HFFc6 (cell line): ENCODE results near the gene FAM174C. TPM values are rescaled to one million over a fixed set of nuclear protein-coding genes. Genes with fewer than 3 reads are reported as not detected.

Source experiments
- DNase-seq: peaks from one replicate; pipeline ENCODE4 v3.0.0-alpha.2; 2018
- H3K27ac Mint-ChIP-seq: 2 replicates; pipeline ENCODE4 v1.8.0; 2020; ENCODE audit warnings: mild to moderate bottlenecking, mixed read lengths
- H3K27me3 Mint-ChIP-seq: 2 replicates; pipeline ENCODE4 v1.8.0; 2021; ENCODE audit warnings: mild to moderate bottlenecking, moderate library complexity, mixed read lengths; ENCODE audit not compliant: insufficient read depth
- H3K36me3 Mint-ChIP-seq: 2 replicates; pipeline ENCODE4 v1.8.0; 2021; ENCODE audit warnings: low read depth, mixed read lengths
- H3K4me1 Mint-ChIP-seq: 2 replicates; pipeline ENCODE4 v1.8.0; 2020; ENCODE audit warnings: low read depth, mixed read lengths
- H3K4me3 Mint-ChIP-seq: 2 replicates; pipeline ENCODE4 v1.8.0; 2020; ENCODE audit warnings: mild to moderate bottlenecking, moderate library complexity, mixed read lengths
- H3K9me3 Mint-ChIP-seq: 2 replicates; pipeline ENCODE4 v1.8.0; 2020; ENCODE audit warnings: mild to moderate bottlenecking, mixed read lengths
- total RNA-seq, 6 experiments: library from RNA; stranded (reverse); fragmentation: NEBNext Ultra II Directional; extraction: Animal tissue kit (Norgen Biotek cat#: 25700); gene quantifications; 2 replicates in 1 of 6; 3 replicates in 5 of 6; pipeline ENCODE4 v1.2.3, GENCODE V29; 2021
- TF ChIP-seq, protein P1 (sequence below): fragments of 200-600 bp; sonication (generic); IDR thresholded peaks from 2 replicates; pipeline ENCODE4 v1.5.0; 2021; ENCODE audit warnings: antibody characterized with exemption, mild to moderate bottlenecking

FAM174C gene
- total RNA-seq, 6 experiments from 2014 or later: 54.2 to 77.6 (median 63.8) TPM

DNA sequence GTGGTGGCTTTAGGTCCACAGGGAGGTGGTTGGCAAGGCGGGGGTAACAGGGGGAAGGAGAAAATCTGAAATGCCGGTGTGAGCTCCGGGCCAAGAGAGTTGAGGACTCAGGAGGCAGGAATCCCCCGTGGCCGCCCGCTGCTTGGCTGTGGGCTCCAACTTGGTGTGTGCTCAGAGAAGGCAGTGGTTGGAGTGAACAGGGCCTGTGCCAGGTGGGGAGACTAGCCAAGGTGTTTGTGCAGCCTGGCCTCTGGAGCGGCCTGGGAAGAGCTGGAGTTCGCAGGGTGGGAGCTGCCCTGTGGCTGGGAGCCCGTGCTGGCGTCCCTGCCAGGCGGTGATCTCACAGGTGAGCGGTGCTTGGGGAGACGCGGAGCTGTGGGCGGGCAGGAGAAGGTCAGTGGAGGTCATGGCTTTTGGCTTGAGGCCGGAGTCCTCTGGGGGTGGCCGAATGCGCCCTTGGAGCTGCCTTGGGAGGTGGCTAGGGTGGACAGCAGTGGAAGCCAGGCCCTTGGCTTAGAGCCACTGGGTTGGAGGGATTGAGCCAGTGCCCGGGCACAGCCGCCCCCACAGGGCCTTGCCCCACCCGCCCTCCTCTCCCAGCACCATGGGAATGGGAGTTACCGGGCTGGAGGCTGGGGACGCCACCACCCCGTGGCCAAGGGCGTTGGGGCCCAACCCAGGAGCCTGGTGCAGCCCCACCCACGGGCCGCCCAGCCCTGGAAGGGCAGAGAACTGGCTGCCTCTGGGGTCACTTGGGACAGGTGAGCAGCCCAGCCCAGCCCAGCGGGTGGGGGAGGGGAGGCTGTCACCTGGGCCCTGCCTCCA is 13.3 kb upstream of the FAM174C start:
- H3K36me3 Mint-ChIP-seq: peaks cover 5% of the 10 kb centered on the region; the same call in 1 of the 2 replicates
- peaks cover 69% of the 10 kb centered on the region for H3K4me1 Mint-ChIP-seq
- peak; percentile 36 for DNase-seq
- H3K4me3 Mint-ChIP-seq: peak overlapping the region; percentile 86
- no peaks in the 10 kb centered on the region for H3K9me3 Mint-ChIP-seq
- TF ChIP-seq, protein P1, sequence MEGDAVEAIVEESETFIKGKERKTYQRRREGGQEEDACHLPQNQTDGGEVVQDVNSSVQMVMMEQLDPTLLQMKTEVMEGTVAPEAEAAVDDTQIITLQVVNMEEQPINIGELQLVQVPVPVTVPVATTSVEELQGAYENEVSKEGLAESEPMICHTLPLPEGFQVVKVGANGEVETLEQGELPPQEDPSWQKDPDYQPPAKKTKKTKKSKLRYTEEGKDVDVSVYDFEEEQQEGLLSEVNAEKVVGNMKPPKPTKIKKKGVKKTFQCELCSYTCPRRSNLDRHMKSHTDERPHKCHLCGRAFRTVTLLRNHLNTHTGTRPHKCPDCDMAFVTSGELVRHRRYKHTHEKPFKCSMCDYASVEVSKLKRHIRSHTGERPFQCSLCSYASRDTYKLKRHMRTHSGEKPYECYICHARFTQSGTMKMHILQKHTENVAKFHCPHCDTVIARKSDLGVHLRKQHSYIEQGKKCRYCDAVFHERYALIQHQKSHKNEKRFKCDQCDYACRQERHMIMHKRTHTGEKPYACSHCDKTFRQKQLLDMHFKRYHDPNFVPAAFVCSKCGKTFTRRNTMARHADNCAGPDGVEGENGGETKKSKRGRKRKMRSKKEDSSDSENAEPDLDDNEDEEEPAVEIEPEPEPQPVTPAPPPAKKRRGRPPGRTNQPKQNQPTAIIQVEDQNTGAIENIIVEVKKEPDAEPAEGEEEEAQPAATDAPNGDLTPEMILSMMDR: peak; percentile 38; the same call in 1 of the 2 replicates
- peaks cover 21% of the 10 kb centered on the region for H3K27me3 Mint-ChIP-seq
- peak overlapping the region; percentile 96 for H3K27ac Mint-ChIP-seq

DNA sequence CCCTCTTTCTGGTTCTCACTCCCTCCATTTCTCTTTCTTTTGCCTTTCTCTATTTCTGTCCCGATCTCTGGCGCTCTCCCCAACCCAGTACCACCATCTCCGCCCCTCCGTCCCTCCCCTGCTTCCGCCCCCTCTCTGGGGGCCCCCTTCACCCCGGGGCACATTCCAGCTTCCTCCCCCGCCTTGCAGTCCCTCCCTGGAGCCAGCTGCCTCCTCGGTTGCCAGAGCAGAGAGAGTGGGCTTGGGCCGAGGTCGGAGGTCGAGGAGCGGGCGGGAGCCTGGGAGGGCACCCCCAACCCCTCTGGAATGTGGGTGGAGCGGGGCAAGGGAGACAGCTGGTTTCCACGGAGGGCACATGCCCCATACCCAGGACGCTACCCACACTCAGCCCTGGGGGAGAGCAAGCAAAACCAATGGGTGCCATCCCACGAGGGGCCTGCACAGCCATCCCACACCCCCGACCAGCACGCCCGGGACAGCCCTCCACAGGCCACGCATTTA is 12.7 kb upstream of the FAM174C start:
- Mint-ChIP-seq H3K4me3 (peak overlapping the region; percentile 37), H3K36me3 (peaks cover 1% of the 10 kb centered on the region; the same call in 1 of the 2 replicates), H3K4me1 (peaks cover 71% of the 10 kb centered on the region), H3K27me3 (peaks cover 24% of the 10 kb centered on the region), H3K27ac (peak overlapping the region; percentile 75), H3K9me3 (no peaks in the 10 kb centered on the region)
- TF ChIP-seq, protein P1: no peak
- no peak for DNase-seq

DNA sequence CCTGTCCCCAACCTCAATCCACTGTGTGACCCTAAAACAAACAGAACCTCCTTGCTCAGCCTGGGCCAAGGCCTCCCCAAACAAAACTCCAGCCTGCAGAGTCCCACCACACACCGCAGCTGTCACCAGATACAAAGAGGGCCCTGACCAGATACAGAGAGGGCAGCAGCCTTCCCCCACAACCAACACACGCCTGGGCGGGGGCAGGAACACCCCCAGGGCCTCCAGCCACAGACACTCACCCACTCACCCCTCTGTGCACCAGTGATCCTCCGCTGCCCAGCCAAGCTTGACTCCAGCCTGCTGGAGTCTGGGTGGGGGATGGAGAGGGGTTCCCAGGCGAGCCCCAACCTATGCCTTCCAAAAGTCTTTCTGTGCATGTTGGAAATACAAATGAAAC is 12.1 kb upstream of the FAM174C start:
- peak overlapping the region; percentile 52 for H3K4me3 Mint-ChIP-seq
- TF ChIP-seq, protein P1: no peak
- H3K9me3 Mint-ChIP-seq: no peaks in the 10 kb centered on the region
- no peak for DNase-seq
- H3K27ac Mint-ChIP-seq: peak overlapping the region; percentile 75
- H3K36me3 Mint-ChIP-seq: no peaks in the 10 kb centered on the region
- H3K4me1 Mint-ChIP-seq: peaks cover 71% of the 10 kb centered on the region
- peaks cover 24% of the 10 kb centered on the region for H3K27me3 Mint-ChIP-seq

DNA sequence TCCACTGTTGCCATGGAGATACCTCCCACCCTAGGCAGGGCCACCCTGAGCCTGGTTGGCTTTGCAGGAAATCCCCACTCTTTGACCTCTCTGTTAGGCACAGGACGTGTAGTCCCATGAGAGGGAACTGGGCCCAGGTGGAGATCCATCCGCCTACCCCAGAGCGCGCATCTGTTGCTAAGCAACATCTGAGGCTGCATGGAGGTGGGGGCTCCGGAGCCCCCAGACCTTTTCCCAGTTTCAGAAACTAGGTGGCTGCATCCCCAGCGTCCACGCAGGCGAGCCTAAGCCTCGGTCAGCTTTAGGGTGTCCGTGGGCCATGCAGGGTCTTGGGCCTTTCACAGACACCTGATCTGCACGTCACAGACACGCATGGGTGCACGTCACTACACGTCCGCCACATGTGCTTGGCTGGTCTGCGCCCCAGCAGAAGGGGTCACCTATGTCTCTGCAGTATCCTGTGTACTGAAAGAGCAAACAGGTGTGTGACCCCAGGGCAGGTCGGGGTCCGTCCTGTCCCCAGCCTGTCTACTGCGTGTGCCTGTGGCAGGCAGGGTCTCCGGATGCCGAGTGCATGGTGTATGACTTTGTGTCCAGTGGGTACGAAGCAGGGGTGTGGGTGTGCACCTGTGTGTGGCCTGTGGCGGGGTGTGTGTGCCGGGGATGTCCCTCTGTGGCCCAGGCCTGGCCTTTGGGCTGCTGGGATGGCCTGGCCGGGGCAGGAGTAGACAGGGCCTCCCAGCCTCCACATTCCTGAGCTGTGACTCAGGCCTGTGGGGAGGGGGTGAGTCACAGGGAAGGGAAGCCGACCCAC is 10.3 kb upstream of the FAM174C start:
- Mint-ChIP-seq H3K4me3 (peak overlapping the region; percentile 77), H3K4me1 (peaks cover 63% of the 10 kb centered on the region), H3K36me3 (peaks cover 2% of the 10 kb centered on the region), H3K9me3 (no peaks in the 10 kb centered on the region), H3K27ac (peak overlapping the region; percentile 96), H3K27me3 (peaks cover 19% of the 10 kb centered on the region)
- peak; percentile 83 for DNase-seq
- TF ChIP-seq, protein P1: no peak

DNA sequence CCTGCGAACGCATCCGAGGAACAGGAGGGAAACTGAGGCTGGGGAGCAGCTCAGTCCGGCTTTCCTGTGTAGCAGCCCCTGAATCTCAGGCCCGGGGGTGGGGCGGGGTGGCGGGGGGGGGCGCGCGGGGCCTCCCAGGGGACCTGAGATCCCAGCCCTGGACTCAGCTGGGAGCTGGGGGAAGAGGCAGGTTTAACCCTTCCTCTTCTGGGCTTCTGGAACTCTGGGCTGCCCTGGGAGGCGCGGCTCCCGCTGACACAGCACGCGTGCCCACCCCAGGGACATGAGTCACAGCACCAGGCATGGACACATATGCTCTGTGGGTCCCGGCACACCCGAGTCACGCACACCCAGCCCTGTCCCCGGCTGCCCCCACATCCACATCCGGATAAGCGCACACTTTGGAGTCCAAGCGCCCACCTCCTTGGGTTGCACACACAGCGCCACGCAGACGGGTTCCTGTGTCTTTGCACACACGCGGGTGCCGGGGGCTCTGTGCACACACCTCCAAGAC is 9.7 kb upstream of the FAM174C start:
- H3K4me3 Mint-ChIP-seq: peak overlapping the region; percentile 77
- peak; percentile 91 for DNase-seq

More for the DNA sequence above, 9.7 kb upstream of the FAM174C start:
- peaks cover 69% of the 10 kb centered on the region for H3K4me1 Mint-ChIP-seq
- peaks cover 9% of the 10 kb centered on the region for H3K36me3 Mint-ChIP-seq
- no peaks in the 10 kb centered on the region for H3K9me3 Mint-ChIP-seq
- peaks cover 19% of the 10 kb centered on the region for H3K27me3 Mint-ChIP-seq
- peak overlapping the region; percentile 96 for H3K27ac Mint-ChIP-seq
- TF ChIP-seq, protein P1: no peak
